Middle frontal gyrus (tissue), 1 donor: ENCODE data around the gene LAMC2.
"Not testable (repeated sequence)": the region's sequence is repeated elsewhere in the genome, so short reads cannot be mapped to it uniquely, and the experiment has no call there.

Source experiments
- DNase-seq: peaks from one replicate; pipeline ENCODE4 v3.0.0-alpha.2; 2015; ENCODE audit warnings: low spot score; ENCODE audit errors: extremely low spot score

Gene LAMC2

DNA sequence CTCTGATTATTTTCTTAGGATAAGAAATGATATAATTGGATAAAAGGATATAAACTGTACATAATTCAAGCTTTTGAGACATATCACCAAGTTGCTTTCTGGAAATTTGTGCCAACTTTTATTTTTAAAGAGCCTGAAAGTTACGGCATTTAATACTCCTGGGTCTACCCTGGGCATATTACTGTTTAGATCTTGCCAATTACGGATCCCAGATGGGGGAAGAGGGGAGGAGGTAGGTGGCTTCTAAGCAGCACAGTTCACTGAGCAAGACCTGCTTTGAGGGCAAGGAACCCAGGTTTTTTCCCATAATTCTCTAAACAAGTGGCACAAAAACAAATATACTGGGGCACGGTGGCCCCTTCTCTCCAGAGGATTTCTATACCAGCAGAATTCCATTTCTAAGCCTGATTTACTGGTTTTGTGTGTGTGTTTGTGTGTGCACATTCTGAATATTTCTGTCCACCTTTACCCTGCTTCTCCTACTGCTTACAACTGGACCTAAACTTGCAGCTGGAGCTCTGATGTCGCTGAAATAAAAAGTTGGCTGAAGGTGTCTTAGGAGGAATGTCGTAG, 76.7 kb downstream of the LAMC2 start:
- no peak for DNase-seq

DNA sequence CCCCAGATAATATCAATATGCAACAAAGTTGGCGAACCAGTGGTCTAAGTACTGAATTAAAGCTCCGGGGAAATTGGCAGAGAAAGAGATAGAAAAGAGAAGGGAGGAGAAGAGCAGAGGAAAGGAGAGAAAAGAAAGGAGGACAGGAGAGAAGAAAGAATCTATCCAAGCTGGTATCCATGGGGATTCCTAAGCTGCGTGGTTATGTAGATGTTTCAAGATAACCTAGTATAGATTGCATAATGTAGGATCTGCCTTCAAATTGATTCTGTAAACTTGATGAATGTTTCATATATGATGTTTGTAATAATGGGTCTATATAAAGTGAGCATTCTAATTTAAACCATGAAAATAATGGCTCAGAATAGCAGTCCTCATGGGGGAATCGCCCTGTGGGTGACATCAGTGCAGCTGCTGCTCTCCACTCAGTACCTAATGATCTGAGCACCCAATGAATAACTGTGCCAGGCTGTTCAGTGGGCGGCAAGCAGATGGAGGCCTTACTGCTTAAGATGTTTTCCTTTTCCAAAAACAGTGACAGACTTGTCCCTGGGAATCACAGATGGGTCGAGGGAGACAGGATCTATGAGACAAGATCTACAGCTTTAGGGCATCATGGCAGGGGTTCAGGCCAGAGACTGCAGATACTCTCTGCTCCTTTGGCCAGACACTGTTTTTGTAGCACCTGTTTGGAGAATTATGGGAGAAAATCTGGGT, 78.0 kb downstream of the LAMC2 start:
- peak; percentile 26 for DNase-seq

DNA sequence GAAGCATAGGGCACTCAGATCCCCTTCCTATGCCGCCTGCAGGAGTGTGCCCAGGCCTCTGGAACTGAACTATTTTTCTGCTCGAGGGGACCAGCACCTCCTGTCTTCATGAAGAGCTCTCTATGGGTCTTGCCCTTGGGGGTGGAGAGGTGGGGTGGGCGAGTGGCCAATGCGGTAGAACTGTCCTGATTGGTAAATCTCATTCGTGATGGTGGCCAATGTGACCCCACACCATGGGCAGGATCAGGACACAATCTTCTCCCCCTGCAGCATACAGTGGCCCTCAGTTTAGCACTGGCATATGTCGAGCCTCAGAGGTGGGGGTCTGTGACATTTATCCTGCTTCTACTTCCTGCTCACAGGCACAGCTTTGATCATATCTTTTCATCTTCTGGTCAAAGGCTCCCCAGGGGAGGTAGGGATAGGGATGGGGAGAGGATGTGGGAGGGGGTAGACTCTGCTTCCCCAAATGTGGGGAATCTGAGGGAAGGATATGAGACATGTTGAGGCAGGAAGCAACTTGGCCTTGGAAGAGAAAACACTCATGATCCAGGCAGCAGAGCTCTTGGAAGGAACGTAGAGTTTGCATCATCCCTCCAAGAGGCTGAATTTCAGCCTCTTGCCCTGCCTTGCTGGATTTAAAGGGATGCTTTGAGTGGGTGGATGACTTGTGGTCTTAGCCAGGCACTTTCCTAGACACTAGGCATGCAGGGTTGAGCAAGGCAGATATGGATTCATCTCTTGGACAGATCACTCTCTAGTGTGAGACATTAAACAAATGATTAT, 81.8 kb downstream of the LAMC2 start:
- no peak for DNase-seq

DNA sequence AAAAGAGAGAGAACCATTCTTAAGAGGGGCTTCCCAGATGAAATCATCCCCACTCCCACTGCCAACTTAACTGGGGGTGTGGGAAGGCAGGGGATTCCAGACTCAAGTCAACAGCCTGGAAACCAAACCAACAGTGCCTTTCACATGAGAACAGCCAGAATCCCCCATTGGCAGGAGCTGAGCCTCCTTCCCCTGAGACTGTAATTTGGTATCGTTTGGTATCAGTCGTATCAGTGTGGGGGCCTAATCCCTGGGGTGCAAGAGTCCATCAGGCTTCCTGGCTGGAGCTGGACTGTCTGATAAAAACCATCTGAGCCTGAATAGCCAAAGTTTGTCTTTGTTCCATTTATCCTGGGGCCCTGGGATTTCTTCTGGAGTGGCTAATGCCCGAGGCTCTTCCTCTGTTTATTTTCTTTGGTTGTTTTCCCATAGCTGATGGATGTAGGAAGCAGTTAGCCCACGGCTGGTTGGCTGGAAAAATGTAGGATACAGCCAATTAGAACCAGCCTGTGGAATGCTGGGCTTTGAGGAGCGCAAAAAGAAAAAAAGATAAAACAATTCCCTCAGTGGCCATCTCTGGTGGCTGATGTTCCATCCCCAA, 84.6 kb downstream of the LAMC2 start:
- no peak for DNase-seq

DNA sequence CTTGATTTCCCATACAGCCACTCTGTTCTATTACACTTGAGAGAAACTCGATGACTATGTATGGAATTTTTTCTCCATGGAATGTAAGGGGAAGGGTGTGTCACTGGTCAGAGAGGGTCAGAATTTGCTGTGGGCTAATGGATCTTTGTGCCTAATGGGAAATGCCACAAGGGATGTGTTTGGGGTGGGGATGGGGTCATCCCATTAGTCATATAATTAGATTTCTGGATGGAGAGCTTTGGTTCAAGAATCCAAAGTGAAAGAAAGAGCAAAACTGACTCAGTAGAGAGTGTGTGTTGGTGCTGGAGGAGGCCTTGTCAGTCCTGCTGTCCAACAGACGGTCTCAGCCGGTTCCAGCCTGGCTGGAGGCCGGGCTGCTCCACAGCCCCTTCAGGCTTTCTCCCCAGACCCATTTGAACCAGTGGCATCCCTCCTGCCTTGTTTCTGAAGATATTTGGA, 86.4 kb downstream of the LAMC2 start:
- DNase-seq: no peak

DNA sequence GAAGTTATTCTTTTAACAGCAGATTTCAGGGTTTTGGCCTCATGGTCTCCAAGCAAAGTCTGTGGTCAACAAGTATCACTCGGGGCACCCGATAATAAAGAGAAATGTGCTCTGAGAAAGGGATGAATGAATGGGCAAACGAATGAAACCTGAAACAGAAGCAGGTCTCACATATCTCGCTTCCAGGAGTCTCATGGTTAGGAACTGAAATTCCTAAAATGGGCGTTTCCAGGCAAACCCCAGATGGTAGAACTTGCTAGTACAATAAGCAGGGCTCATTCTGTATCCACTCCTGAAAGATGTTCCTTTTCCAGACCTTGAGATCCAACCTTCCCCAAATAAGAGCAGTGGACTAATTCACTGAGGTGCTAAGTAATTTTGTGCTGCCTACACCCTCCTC, 87.2 kb downstream of the LAMC2 start:
- no peak for DNase-seq

DNA sequence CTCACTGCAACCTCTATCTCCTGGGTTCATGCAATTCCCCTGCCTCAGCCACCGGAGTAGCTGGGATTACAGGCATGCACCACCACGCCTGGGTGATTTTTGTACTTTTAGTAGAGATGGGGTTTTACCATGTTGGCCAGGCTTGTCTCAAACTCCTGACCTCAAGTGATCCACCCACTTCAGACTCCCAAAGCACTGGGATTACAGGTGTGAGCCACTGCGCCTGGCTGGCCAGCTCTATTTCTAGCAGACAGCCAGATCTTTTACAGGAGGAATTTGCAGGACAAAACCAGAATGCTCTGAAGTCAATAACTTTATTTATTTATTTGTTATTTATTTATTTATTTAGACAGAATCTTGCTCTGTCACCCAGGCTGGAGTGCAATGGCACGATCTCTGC, 87.9 kb downstream of the LAMC2 start:
- not testable (repeated sequence) for DNase-seq

DNA sequence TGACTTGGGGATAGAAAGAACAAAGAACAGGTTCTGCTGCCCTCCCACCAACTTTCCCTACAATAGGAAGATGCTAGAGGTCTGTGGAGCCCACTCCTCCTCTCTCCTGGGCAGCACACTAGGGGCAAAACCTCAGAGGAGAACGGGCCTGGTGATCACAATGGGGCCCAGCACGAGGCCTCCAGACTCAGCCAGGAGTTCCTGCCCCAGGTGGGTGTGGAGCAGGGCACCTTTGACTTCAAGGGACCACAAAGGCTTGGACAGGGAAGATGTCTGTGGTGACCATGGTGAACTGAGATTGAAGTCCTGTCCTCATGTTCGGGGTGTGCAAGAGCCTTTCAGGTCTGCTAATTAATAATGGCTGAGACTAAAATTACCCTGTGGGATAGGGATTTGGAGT, 88.8 kb downstream of the LAMC2 start:
- no peak for DNase-seq

DNA sequence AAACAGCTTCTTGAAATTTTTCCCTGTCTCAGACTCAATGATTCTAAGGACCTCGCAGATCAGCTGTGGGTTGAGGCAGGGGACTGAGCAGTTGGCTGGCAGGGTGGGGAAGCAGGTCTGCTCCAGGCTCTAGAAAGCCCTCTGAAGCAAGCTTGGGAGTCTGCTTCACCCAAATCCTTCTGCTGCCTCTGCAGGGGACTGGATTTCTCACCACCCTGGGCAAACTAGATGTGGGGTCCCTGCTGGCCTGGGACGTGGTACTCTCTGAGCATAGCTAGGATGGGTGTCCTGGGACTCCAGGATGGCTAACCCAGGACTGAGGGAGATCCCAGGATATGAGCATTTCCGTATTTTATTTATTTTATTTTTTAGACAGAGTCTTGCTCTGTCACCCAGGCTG, 89.3 kb downstream of the LAMC2 start:
- no peak for DNase-seq

DNA sequence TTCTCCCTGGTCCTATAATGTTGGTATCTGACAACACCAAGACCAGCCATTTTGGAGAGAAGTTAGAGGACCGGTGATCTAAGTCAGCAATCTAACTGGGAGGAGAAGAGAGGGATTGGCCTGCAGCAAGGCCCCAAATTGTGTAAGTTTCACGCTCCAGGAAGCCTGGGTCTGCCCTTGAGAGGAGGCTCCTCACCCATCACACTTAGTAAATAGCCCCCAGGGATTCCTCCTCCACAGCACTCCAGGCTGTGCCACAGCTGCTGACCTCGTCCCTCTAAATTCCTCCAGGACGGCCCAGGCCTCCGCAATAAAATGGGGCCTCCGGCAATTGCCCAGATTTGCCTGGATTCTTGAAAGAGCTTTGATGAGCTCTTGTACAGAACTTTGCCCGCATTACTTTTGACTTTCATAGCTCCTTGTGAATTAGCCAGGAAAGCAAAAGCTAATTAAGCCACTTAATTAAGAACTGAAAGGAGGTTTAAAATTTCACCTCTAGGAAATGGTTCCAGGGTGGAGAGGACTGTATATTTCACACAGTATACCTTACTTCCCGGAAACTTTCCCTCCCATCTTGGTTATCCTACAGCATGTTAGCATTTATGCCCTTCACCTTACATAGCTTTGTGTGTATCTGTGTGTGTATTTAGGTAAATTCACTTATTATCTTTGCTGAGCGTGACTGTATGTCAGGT, 90.5 kb downstream of the LAMC2 start:
- no peak for DNase-seq

DNA sequence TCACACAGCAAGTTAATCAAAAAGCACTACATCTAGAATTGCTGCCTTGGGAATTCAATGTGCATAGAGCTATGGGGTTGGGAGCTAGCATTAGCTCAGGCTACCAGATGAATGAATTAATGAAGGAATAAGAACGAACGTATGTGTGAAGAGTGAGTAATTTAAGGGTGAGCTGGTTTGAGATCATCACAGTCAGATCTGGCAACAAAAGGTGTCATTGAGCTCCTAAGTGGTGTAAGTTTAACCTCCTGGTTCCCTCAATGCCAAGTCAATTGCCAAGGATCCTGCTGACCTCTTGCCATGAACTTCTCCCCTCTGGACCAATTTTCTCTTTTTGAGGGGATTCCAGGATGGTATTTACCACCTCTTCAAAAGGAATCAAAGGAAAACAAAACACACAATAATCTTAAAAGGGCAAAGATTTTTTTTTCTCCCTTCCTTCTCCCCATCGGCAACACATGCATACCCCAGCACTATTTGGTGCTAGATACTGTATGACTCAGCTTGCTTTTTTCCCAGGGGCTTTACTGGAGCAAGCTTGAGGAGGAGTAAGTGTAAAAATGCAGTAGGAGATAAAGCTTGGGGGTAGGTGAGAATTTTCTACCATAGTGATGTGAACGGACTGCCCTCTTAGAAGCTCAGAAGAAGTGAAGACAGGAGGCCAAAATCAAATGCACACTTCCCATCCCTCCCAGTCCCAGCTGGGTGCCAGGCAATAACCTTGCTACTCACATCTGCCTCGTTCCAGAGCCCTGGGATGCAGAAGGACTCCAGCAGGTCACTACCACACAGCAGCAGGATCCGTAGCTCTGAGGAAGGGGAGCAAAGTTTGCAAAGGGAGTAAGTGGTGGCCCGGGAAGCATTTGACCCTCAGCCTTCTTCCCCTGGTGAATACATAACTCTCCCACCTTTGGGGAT, 92.0 kb downstream of the LAMC2 start:
- no peak for DNase-seq

DNA sequence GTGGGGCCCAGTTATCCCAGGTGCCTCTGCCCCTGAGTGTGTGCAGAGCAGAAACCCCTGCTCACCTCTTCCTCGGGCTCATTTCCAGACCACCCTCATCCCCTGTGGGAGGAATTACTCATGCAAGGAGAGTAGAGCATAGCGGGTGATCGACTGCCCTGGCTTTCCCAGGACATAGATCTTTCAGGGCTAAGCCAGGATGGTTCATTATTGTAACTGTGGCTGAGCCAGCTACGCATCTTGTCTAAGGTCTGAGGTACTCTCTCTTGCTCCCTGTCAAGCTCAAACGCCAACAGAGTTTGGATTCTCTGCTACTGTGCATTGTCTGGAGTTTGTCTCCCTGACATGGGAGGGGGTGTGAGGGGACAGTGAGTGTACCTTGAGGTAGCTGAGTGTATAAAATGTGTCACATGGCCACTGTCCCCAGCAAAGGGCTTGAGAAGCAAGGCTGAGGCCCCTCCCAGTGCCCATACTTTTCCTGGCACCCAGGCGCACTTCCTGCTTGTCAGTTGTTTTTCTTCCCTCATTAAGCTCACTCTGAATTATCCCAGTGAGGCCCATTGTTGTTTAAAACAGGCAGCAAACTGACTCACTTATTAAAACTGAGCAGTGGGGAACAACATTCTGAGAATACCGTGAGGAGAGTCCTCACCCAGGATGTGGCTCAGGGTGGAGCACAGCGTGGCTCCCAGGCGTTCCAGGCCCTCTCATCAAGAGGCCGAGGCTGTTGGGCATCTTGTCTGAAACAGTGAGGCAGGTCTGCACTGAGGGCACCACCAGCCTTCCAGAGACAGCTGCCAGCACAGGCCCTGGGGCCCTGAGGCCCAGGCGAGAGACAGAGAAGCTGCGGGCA, 92.9 kb downstream of the LAMC2 start:
- no peak for DNase-seq

DNA sequence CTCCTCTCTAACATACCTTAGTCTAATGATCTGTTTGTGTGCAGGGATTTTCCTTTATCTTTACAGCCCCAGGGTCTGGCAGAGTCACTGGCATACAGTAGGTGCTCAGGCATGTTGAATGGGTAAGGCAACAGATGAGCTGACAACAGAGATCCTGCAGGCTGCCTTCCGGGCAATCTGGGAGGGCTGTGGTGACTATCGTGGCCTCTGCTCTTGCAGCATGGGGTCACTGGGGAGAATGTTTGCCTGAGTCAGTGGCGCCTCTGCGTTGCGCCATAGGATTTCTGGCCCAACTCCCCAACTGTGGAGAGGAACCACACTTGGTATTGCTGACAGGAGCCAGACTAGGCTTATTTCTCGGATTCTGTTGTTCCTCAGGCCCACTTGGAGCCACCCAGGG, 93.8 kb downstream of the LAMC2 start:
- DNase-seq: no peak

DNA sequence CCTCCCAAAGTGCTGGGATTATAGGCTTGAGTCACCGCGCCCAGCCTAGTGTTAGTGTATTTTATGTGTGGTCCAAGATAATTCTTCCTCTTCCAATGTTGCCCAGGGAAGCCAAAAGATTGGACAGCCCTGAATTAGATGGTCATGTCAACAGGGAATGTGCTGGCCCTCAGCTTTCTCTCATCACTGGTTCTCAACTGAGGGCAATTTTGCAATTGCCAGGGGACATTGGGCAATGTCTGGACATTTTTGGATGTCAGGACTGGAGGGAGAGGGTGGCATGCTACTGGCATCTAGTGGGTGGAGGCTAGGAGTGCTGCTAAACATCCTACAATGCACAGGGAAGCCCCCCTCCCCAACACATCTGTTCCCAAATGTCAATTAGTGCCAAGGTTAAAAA, 95.0 kb downstream of the LAMC2 start:
- no peak for DNase-seq

DNA sequence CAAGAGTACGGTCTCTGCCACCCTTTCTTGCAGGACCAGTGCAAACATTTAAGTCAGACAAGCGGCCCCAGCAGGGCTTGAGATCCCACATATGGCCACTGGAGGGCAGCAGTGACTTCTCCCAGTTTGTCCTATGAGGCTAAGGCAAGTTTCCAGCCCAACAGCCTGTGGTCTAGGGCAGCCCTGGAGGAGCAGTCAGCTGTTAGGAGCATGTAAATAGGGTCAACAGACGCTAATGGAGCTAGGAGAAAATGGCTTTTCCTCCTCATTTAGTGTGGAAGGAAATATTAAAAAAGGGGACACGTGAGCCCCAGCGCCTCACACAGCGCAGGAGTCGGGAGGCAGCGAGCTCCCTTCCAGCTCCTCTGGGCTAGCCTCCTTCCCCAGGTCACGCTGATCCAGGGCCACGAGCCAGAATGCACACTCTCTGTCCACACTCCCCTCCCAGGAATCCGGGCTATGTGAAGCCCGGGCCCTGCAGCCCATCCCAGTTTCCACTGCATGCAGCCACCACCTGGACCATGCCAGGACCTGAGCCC, 95.6 kb downstream of the LAMC2 start:
- DNase-seq: peak; percentile 81

DNA sequence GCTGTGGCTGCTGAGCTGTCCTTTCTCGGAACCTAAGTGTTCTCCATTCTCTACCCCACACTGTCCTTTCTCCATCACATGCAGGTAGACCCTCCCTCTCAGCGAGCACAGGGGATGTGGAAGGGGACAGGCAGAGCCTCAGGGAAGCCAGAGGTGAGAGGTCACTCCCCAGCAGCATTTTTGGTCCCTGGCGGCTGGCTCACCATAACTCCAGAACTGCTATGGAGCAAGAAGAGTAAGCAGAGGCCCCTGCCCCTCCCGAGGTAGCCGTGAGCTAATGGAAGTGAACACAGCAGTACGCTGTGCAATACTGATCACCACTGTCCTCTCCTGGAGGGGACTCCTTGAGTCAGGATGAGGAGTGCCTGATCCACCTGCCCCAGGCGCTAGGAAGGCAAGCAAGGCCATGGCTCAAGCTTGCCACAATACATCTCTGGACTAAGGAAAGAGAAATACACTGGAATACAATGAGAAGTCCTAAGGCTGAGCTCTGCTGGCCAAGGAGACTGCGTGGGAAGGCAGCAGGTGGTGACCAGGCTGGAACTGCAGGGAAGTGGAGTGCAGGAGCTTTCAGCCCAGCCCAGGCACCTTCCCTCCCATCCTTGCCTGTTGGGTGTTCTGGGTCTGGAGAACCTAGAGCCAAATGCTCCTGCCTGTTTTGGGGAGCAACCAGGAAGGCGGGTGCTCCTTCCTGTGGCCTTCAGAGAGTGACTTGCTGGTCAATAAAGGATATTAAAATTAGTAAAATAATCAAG, 96.2 kb downstream of the LAMC2 start:
- DNase-seq: no peak

DNA sequence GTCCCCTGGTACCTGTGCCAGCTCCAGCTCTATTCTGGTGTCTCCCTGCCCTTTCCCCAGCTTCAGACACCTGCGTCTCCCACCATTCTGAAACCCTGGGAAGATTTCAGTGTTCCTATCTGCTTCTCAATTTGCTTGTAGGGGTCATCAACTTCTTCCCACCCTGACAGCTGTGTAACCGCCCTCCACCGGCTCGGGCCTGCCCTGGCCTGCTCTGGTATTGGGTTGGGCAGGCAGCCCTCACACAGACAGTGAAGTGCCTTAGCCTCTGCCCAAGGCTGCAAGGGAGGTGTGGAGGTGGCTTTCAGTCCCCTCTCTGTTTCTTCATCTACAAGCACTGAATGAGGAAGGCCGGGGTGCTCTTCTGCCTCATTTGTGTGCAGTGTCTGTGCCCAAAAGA, 97.2 kb downstream of the LAMC2 start:
- DNase-seq: no peak

DNA sequence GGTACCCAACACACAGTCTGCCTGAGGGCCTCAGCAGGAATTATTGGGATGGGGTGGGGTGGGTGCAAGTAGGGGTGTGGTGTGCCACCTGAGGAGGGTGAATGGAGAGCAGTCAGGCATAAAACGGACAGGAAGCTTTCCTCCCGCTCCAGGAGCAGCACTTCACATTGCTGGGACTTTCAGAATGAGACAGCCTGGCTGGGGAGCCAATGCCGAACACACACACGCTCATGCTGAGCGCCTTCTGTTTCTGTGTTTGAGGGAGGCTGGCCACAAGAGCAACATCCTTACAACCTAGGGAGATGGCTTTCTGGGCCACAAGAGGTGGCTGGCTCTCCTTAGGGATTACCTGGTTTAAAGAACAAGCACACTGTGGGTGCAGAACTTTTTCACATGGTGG, 98.0 kb downstream of the LAMC2 start:
- no peak for DNase-seq

DNA sequence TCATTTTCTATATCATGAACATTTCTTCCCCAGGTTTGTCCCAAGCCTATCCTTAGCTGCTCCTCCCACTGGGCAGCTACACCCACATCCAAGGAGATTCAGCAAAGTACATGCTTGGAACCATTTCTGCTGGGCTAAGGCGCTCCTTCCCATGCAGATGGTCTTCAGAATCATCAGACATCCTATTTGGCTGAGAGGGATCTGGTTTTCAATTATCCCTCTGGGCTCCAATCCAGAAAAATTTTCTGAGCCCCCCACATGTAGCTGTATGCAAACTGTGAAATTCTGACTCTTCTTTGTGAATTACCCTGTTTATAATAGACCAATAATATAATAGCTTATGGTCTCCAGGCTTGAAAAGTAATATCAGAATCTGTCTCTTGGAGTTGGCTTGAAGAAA, 99.2 kb downstream of the LAMC2 start:
- no peak for DNase-seq
